D721Med (cell line): Measurements from ENCODE around the gene ERC1.

Source experiments
- DNase-seq: peaks from one replicate; pipeline ENCODE4 v3.0.0; 2011; ENCODE audit warnings: low spot score; ENCODE audit not compliant: insufficient read length
- FAIRE-seq: peaks from 2 replicates; lab custom pipeline; 2011; peaks lifted over from hg19 to GRCh38; lab: Jason Lieb, UNC
- TF ChIP-seq, protein P1 (sequence below): IDR thresholded peaks from 2 replicates; pipeline ENCODE4 v1.5.1; 2012; ENCODE audit warnings: mild to moderate bottlenecking, control low read depth; ENCODE audit not compliant: insufficient read depth; ENCODE audit errors: missing control alignments

ERC1 gene

DNA sequence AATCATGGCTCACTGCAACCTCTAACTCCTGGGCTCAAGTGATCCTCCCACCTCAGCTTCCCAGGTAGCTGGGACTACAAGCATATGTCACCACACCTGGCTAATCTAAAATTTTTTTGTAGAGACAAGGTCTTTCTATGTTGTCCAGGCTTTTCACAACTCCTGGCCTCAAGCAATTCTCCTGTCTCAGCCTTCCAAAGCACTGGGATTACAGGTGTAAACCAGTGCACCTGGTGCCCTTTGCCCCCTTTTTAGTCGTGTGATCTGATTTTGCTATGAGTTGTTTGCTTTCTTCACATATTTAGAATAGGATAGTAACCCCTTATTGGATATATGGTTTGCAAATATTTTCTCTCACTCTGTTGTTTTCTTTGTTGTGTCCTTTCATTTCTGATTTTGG, 39.8 kb upstream of the ERC1 start:
- no peak for DNase-seq
- no peak for FAIRE-seq
- TF ChIP-seq, protein P1, sequence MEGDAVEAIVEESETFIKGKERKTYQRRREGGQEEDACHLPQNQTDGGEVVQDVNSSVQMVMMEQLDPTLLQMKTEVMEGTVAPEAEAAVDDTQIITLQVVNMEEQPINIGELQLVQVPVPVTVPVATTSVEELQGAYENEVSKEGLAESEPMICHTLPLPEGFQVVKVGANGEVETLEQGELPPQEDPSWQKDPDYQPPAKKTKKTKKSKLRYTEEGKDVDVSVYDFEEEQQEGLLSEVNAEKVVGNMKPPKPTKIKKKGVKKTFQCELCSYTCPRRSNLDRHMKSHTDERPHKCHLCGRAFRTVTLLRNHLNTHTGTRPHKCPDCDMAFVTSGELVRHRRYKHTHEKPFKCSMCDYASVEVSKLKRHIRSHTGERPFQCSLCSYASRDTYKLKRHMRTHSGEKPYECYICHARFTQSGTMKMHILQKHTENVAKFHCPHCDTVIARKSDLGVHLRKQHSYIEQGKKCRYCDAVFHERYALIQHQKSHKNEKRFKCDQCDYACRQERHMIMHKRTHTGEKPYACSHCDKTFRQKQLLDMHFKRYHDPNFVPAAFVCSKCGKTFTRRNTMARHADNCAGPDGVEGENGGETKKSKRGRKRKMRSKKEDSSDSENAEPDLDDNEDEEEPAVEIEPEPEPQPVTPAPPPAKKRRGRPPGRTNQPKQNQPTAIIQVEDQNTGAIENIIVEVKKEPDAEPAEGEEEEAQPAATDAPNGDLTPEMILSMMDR = no peak

DNA sequence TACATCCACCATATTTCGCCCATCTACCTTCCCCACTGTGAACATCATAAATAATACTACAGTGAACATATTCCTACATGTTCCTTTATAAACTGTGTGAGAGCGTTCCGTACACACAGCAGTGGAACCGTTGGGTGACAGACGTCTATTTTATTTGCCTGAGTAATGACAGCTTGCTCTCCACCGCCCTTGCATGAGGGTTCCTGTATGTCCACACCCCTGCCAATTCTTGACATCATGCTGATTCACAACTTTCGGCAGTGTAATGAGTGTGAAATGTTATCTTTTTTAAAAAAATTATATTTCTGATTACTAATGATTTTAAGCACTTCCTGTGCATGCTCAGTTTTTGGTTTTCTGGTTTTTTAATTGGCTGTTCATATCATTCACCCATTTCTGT, 37.2 kb upstream of the ERC1 start:
- no peak for DNase-seq

DNA sequence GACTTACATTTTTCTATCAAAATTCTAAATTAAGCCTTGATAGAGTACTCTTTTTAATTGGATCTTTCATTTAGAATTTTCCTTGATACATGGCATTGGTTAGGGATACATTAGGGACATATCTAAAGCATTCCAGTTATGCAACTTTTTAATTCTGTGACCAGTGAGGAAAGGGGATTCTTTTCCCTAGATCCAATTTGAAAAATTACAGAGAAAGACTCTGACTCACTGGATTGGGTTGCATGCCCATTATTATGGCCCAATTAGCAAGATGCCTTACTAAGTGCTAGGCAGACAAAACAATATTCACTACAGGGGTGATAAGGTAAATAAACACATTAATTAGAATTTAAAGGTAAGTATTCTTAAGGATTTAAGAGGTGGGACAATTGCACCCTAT, 36.3 kb upstream of the ERC1 start:
- TF ChIP-seq, protein P1 = no peak
- DNase-seq (no peak), FAIRE-seq (no peak)

More for the DNA sequence above, 37.2 kb upstream of the ERC1 start:
- FAIRE-seq = no peak
- TF ChIP-seq, protein P1 = no peak

DNA sequence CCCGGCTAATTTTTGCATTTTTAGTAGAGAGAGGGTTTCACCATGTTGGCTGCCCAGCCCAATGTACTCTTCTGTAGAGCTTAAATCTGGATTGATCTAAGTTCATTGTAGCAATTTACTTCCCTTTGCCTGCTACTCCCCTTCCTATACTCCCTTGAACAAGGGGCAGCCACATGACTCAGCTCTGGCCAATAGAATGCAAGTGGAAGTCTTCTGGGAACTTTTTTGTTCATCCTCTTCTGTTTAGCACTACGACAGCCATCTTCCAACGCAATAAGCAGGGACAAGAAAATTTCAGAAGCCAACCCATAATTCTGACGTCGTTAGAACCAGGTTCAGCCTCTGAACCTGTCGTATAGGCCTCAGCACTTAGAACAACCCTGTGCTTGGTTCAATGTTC, 35.1 kb upstream of the ERC1 start:
- TF ChIP-seq, protein P1 = no peak
- DNase-seq (no peak), FAIRE-seq (no peak)

DNA sequence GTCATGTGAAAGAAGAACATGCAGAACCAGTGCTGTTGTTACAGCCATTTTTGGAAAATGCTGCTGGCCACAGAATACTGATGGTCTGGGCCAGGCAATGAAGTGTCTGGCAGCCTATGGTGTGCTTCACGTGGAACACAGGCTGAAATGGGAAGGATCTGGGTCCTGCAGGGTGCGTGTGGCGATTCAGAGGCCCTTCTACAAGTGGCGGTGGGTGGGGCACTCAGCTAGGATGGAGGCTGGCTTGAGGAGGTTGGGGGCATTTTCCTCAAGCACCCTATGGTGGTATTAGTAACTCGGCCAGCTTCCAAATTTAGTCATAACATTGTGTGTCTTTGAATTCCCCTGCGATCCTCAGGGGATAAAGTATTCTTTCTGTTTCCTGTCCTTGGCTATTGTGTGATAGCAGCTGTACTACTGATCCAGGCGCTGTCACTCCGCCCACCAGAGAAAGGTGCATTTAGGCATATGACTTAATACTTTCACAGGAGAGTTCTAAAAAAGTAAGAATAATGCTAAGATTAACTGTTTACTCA, 32.4 kb upstream of the ERC1 start:
- TF ChIP-seq, protein P1 = no peak
- FAIRE-seq (no peak), DNase-seq (no peak)

DNA sequence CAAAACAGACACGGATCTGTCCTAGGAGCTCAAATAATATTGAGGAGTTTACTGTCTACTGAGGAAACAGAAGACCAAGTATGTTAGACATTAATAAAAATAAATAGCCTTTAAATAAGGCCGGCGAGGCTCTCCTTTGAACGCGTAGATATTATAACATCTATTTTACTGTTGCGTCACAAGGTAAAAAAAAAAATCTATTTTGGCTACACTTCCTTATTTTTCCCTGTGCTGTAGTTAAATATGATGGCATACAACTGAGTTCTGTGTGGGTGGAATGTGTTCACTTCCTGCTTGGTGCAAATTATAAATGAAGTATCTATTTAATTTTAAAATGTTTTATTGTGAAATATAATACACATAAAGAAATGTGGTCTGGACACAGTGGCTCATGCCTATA, 24.3 kb upstream of the ERC1 start:
- DNase-seq (no peak), FAIRE-seq (no peak)
- TF ChIP-seq, protein P1 = no peak

DNA sequence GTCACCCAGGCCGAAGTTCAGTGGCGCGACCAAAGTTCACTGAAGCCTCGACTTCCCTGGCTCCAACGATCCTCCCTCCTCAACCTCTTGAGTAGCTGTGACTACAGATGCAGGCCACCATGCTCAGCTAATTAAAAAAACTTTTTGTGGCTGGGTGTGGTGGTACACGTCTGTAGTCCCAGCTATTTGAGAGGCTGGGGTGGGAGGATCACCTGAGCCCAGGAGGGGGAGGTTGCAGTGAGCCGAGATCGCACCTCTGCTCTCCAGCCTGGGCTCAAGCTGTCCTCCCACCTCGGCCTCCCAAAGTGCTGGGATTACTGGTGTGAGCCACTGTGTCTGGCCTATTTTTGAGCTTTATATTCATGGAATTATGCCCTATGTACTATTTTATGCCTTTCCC, 23.4 kb upstream of the ERC1 start:
- TF ChIP-seq, protein P1 = no peak
- FAIRE-seq = no peak
- no peak for DNase-seq
